ENCODE results near the gene IGSF9.
A peak's percentile ranks its signal among the peaks of the same experiment; 100 is the strongest.

The IGSF9 gene

GRCh38 chr1:159921251-159921650 is 24.2 kb downstream of the IGSF9 start:
- peak overlapping the region; percentile 96 for H3K9ac ChIP-seq (ENCODE audit: low read depth, low read length, poor library complexity, severe bottlenecking)
- no peaks in the 10 kb centered on the region for H3F3A ChIP-seq (ENCODE audit: low read depth)
- H3K36me3 ChIP-seq (ENCODE audit: insufficient read depth, low read length) = peaks cover 46% of the 10 kb centered on the region
- no peaks in the 10 kb centered on the region for H3K9me2 ChIP-seq (replicated peaks; ENCODE audit: low read depth, low read length)
- H4K20me1 ChIP-seq (ENCODE audit: insufficient read depth, low read length, poor library complexity, severe bottlenecking) = peaks cover 70% of the 10 kb centered on the region
- peaks cover 88% of the 10 kb centered on the region for H3K79me2 ChIP-seq (ENCODE audit: insufficient read depth, low read length)
- H2AFZ ChIP-seq (ENCODE audit: low read length) = no peak overlapping the region
- H3K4me1 ChIP-seq (ENCODE audit: insufficient read depth, low read length, poor library complexity, severe bottlenecking) = peaks cover 69% of the 10 kb centered on the region
- peak overlapping the region; percentile 91 for H3K4me3 ChIP-seq (ENCODE audit: low read length, poor library complexity, severe bottlenecking)
- H3K27me3 ChIP-seq (ENCODE audit: insufficient read depth, low read length, poor library complexity, severe bottlenecking) = peaks cover 8% of the 10 kb centered on the region
- H3K9me3 ChIP-seq (ENCODE audit: insufficient read depth, low read depth, low read length) = no peaks in the 10 kb centered on the region
- peak overlapping the region; percentile 99 for H3K4me2 ChIP-seq (ENCODE audit: low read depth, low read length, poor library complexity, severe bottlenecking)
- TF ChIP-seq CTCF (conservative IDR thresholded peaks at IDR 0.05; ENCODE audit: low read length) = no peak
- TF ChIP-seq EZH2phosphoT487 (IDR thresholded peaks at IDR 0.05; ENCODE audit: borderline replicate concordance) = no peak

GRCh38 chr1:159920651-159921050 is 24.8 kb downstream of the IGSF9 start:
- peaks cover 70% of the 10 kb centered on the region for H4K20me1 ChIP-seq (ENCODE audit: insufficient read depth, low read length, poor library complexity, severe bottlenecking)
- peaks cover 8% of the 10 kb centered on the region for H3K27me3 ChIP-seq (ENCODE audit: insufficient read depth, low read length, poor library complexity, severe bottlenecking)
- H3K9ac ChIP-seq (ENCODE audit: low read depth, low read length, poor library complexity, severe bottlenecking) = peak overlapping the region; percentile 96
- TF ChIP-seq CTCF (conservative IDR thresholded peaks at IDR 0.05; ENCODE audit: low read length) = no peak
- no peak for TF ChIP-seq EZH2phosphoT487 (IDR thresholded peaks at IDR 0.05; ENCODE audit: borderline replicate concordance)
- peaks cover 52% of the 10 kb centered on the region for H3K36me3 ChIP-seq (ENCODE audit: insufficient read depth, low read length)
- no peaks in the 10 kb centered on the region for H3K9me3 ChIP-seq (ENCODE audit: insufficient read depth, low read depth, low read length)
- peak overlapping the region; percentile 91 for H3K4me3 ChIP-seq (ENCODE audit: low read length, poor library complexity, severe bottlenecking)
- no peaks in the 10 kb centered on the region for H3K9me2 ChIP-seq (replicated peaks; ENCODE audit: low read depth, low read length)
- no peak overlapping the region for H2AFZ ChIP-seq (ENCODE audit: low read length)
- peaks cover 82% of the 10 kb centered on the region for H3K79me2 ChIP-seq (ENCODE audit: insufficient read depth, low read length)
- peaks cover 66% of the 10 kb centered on the region for H3K4me1 ChIP-seq (ENCODE audit: insufficient read depth, low read length, poor library complexity, severe bottlenecking)
- peak overlapping the region; percentile 99 for H3K4me2 ChIP-seq (ENCODE audit: low read depth, low read length, poor library complexity, severe bottlenecking)
- H3F3A ChIP-seq (ENCODE audit: low read depth) = no peaks in the 10 kb centered on the region

- Histone ChIP-seq H2AFZ (ENCODE audit: low read length) (no peak overlapping the region), H3K9ac (ENCODE audit: low read depth, low read length, poor library complexity, severe bottlenecking) (peak overlapping the region; percentile 18), H3K4me3 (ENCODE audit: low read length, poor library complexity, severe bottlenecking) (peak overlapping the region; percentile 30), H3K9me3 (ENCODE audit: insufficient read depth, low read depth, low read length) (no peaks in the 10 kb centered on the region), H4K20me1 (ENCODE audit: insufficient read depth, low read length, poor library complexity, severe bottlenecking) (peaks cover 70% of the 10 kb centered on the region), H3F3A (ENCODE audit: low read depth) (no peaks in the 10 kb centered on the region), H3K79me2 (ENCODE audit: insufficient read depth, low read length) (peaks cover 78% of the 10 kb centered on the region), H3K36me3 (ENCODE audit: insufficient read depth, low read length) (peaks cover 55% of the 10 kb centered on the region), H3K4me2 (ENCODE audit: low read depth, low read length, poor library complexity, severe bottlenecking) (peak overlapping the region; percentile 99), H3K4me1 (ENCODE audit: insufficient read depth, low read length, poor library complexity, severe bottlenecking) (peaks cover 66% of the 10 kb centered on the region), H3K27me3 (ENCODE audit: insufficient read depth, low read length, poor library complexity, severe bottlenecking) (peaks cover 8% of the 10 kb centered on the region), H3K9me2 (replicated peaks; ENCODE audit: low read depth, low read length) (no peaks in the 10 kb centered on the region)
- TF ChIP-seq EZH2phosphoT487 (IDR thresholded peaks at IDR 0.05; ENCODE audit: borderline replicate concordance) (no peak), CTCF (conservative IDR thresholded peaks at IDR 0.05; ENCODE audit: low read length) (no peak)
These were observed 25.2 kb downstream of the IGSF9 start for GRCh38 chr1:159920202-159920601.
